Ascending aorta (tissue), 2 donors: ENCODE data around the gene CBFA2T2. TPM values are rescaled to one million over a fixed set of nuclear protein-coding genes. Genes with fewer than 3 reads are reported as not detected.
"Not testable (repeated sequence)": the region's sequence is repeated elsewhere in the genome, so short reads cannot be mapped to it uniquely, and the experiment has no call there.

Experiments used
- DNase-seq, 2 donors: peaks; one replicate each; pipeline ENCODE4 v3.0.0-alpha.2; 2019; ENCODE audit warnings: low spot score in 2 of 2
- H3K27ac ChIP-seq, 2 donors: fragments of 200-600 bp; sonication (generic); one replicate each; pipeline ENCODE4 v1.5.1; 2016 to 2017; ENCODE audit warnings: mild to moderate bottlenecking in 1 of 2
- H3K27me3 ChIP-seq: fragments of 200-600 bp; sonication (generic); one replicate; pipeline ENCODE4 v1.5.1; 2017
- H3K36me3 ChIP-seq, 2 donors: fragments of 200-600 bp; sonication (generic); one replicate each; pipeline ENCODE4 v1.5.1; 2016
- H3K4me1 ChIP-seq, 2 donors: fragments of 200-600 bp; sonication (generic); one replicate each; pipeline ENCODE4 v1.5.1; 2016 to 2017; ENCODE audit warnings: mild to moderate bottlenecking in 1 of 2
- H3K4me3 ChIP-seq, 2 donors: fragments of 200-600 bp; sonication (generic); one replicate each; pipeline ENCODE4 v1.5.1; 2016 to 2017; ENCODE audit warnings: mild to moderate bottlenecking in 1 of 2
- H3K9me3 ChIP-seq, 2 donors: fragments of 200-600 bp; sonication (generic); one replicate each; pipeline ENCODE4 v1.5.1; 2016
- intact Hi-C: fragments of 100-400 bp; cut with DNase I; formaldehyde crosslinking; loops from one replicate; pipeline ENCODE4 v1.15.1; 2023
- total RNA-seq: library from RNA; depleted of rRNA; stranded (reverse); fragments of >200 nt; gene quantifications from one replicate; pipeline ENCODE4 v1.1.0, GENCODE V29; 2016
- TF ChIP-seq, protein P1 (sequence below), 3 experiments: fragments of 200-600 bp in 2 of 3; fragments of 450-650 bp in 1 of 3; sonication (generic) in 2 of 3; IDR thresholded peaks; one replicate each; pipeline ENCODE4 v1.5.1; 2016 to 2019; ENCODE audit warnings: antibody characterized with exemption in 3 of 3, mild to moderate bottlenecking in 1 of 3, moderate library complexity in 1 of 3

Gene CBFA2T2
- total RNA-seq, 1 donor from 2014 or later = 22.4 TPM

DNA sequence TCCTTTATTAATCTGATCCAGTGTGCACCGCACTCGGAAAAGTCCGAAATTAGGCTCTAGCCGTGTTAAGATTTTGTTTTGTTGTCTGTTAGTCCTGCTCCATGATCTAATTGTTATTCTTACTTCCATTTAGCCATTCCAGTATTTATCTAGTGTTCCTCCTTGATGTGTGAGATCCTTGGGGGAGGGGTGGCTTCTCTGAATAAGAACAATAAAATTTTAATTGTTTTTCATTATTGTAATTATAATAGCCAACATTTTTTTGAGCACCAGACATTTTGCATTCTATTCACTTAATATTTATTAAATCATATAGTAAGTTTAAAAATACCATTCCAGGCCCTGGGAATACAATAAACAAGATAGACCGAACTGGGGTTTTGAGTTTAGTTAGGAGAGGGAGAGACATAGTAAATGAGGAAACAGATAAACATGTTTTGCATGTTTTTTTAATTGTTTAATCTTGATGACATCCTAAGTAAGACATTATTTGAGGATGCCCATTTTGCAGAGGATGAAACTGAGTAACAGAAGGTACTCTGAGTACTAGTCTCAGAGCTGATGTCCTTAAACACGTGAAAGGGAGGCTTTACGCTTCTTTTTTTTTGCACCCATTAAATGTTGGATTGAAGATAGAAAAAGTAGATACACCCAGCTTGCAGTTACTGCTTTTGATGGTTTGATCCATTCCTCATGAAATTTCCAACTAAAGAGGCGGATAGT is 1.2 kb downstream of the CBFA2T2 start:
- Histone ChIP-seq H3K27me3 (no peaks in the 10 kb centered on the region), H3K4me1 (peaks cover 0 to 18% of the 10 kb centered on the region in 2 donors), H3K9me3 (no peaks in the 10 kb centered on the region), H3K27ac (peak overlapping the region in 1 of 2 donors; percentile 95), H3K36me3 (no peaks in the 10 kb centered on the region), H3K4me3 (peak overlapping the region; percentile 65 to 91)
- DNase-seq = no peak
- TF ChIP-seq, protein P1, sequence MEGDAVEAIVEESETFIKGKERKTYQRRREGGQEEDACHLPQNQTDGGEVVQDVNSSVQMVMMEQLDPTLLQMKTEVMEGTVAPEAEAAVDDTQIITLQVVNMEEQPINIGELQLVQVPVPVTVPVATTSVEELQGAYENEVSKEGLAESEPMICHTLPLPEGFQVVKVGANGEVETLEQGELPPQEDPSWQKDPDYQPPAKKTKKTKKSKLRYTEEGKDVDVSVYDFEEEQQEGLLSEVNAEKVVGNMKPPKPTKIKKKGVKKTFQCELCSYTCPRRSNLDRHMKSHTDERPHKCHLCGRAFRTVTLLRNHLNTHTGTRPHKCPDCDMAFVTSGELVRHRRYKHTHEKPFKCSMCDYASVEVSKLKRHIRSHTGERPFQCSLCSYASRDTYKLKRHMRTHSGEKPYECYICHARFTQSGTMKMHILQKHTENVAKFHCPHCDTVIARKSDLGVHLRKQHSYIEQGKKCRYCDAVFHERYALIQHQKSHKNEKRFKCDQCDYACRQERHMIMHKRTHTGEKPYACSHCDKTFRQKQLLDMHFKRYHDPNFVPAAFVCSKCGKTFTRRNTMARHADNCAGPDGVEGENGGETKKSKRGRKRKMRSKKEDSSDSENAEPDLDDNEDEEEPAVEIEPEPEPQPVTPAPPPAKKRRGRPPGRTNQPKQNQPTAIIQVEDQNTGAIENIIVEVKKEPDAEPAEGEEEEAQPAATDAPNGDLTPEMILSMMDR (IDR thresholded peaks at IDR 0.05) = no peak
- intact Hi-C loops = loop anchor here (2.0 to 5.0 kb wide), 3 partner anchors 66 to 156 kb away; no protein-coding TSS in a partner anchor

DNA sequence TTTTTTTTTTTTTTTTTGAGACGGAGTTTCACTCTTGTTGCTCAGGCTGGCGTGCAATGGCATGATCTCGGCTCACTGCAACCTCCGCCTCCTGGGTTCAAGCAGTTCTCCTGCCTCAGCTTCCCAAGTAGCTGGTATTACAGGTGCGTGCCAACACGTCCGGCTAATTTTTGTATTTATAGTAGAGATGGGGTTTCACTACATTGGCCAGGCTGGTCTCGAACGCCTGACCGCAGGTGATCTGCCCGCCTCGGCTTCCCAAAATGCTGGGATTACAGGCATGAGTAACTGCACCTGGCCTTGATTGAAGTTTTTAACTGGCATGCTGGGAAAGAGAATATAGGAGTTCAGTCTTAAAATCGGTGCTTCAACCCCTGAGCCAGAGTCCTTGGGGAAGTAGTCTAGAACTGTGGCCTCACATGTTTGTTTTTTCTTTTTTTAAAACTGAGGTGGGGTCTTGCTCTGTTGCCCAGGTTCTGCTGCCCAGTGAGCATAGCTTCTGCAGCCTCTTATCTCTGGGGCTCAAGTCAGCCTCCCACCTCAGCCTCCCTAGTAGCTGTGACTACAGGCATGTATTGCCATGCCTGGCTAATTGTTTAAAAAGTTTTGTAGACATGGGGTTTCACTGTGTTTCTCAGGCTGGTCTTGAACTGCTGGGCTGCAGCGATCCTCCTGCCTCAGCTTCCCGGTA is 3.3 kb downstream of the CBFA2T2 start:
- H3K4me1 ChIP-seq = peaks cover 0 to 18% of the 10 kb centered on the region in 2 donors
- no peaks in the 10 kb centered on the region for H3K27me3 ChIP-seq
- no peak overlapping the region for H3K27ac ChIP-seq
- no peaks in the 10 kb centered on the region for H3K36me3 ChIP-seq
- TF ChIP-seq, protein P1 (IDR thresholded peaks at IDR 0.05) = no peak
- no peak for DNase-seq
- no peak overlapping the region for H3K4me3 ChIP-seq
- no peaks in the 10 kb centered on the region for H3K9me3 ChIP-seq
- intact Hi-C loops = loop anchor here (5.0 kb wide), 2 partner anchors 64 to 154 kb away; no protein-coding TSS in a partner anchor

DNA sequence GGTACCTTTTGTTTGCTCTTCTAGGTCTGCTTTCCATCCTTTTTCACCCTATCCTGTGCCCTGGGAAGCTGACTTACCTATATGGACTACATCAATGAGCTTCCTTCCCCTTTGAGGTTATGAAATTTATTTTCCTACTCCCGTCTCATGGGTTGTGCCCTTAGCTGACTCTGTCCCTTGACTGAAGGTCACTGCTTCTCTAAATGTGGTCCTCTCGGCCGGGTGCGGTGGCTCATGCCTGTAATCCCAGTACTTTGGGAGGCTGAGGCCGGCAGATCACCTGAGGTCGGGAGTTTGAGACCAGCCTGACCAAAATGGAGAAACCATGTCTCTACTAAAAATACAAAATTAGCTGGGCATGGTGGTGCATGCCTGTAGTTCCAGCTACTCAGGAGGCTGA is 6.9 kb downstream of the CBFA2T2 start:
- H3K36me3 ChIP-seq, H3K4me1 ChIP-seq, H3K9me3 ChIP-seq, H3K27me3 ChIP-seq, H3K4me3 ChIP-seq, intact Hi-C loops, H3K27ac ChIP-seq, DNase-seq: not testable (repeated sequence)

DNA sequence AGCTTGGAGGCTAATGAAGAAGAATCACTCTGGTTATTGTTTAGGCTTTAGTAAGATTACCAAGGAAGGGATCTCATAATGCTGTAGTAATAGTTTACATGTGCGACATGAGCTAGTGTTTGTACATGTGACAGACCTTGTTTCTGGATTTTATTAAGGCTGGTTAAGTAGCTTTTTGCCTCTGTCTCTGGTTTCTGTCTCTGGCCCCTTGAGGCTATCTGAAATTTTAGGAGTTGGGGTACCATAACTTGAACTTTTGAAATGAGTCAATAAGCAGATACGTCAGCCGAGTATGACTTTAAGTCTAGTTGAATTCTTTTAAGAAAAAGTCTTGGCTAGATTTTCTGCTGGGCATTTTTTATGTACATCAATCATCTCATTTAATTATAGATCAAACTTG is 9.5 kb downstream of the CBFA2T2 start:
- H3K27ac ChIP-seq = no peak overlapping the region
- intact Hi-C loops = no loop called here
- TF ChIP-seq, protein P1 (IDR thresholded peaks at IDR 0.05) = no peak
- H3K4me1 ChIP-seq = no peaks in the 10 kb centered on the region
- no peaks in the 10 kb centered on the region for H3K9me3 ChIP-seq
- no peak overlapping the region for H3K4me3 ChIP-seq
- H3K27me3 ChIP-seq = no peaks in the 10 kb centered on the region
- no peaks in the 10 kb centered on the region for H3K36me3 ChIP-seq
- no peak for DNase-seq

DNA sequence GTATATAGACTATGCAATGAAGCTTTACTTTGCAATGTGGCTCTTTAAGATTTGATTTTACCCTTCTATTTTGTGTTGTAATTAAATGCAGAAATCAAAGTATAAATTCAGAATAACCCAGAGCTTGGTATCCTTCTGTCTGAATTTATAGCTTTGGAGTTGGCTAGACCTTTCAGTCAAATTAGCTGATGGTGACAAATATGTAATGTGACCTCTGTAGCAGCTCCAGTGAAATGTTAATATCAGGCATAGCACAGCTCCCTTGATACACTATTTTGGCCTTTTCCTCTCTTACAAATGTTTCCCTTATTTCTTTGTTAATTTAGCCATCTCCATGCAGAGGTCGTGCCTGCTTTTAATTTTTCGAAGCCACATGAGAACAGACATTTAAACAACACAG is 11.1 kb downstream of the CBFA2T2 start:
- Histone ChIP-seq H3K9me3 (no peaks in the 10 kb centered on the region), H3K4me3 (no peak overlapping the region), H3K4me1 (no peaks in the 10 kb centered on the region), H3K36me3 (no peaks in the 10 kb centered on the region), H3K27ac (no peak overlapping the region), H3K27me3 (no peaks in the 10 kb centered on the region)
- intact Hi-C loops = no loop called here
- DNase-seq = no peak
- TF ChIP-seq, protein P1 (IDR thresholded peaks at IDR 0.05) = no peak

DNA sequence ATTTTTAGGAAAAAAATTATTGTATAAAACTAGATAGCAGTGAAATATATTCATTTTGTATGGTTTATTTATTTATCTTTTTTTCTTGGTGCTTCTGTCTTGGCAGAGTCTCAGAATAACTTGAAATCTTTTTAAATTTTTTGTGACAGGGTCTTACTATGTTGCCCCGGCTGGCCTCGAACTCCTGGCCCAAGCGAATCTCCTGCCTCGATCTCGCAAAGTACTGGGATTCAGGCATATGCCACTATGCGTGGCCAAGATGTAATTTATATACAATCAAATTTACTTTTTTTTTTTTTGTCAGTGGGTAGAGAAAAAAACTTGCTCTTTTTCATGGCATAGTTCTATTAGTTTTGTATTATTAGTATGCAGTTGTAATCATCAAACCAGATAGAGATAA is 13.7 kb downstream of the CBFA2T2 start:
- Histone ChIP-seq H3K9me3 (no peaks in the 10 kb centered on the region), H3K27me3 (no peaks in the 10 kb centered on the region), H3K27ac (no peak overlapping the region), H3K36me3 (no peaks in the 10 kb centered on the region), H3K4me1 (no peaks in the 10 kb centered on the region), H3K4me3 (no peak overlapping the region)
- no peak for DNase-seq
- TF ChIP-seq, protein P1 (IDR thresholded peaks at IDR 0.05) = no peak
- intact Hi-C loops = no loop called here
